ENCODE measurements around the gene SELENOO. TPM values are rescaled to one million over a fixed set of nuclear protein-coding genes. Genes with fewer than 3 reads are reported as not detected.

The SELENOO gene
- total RNA-seq, 1 experiment from 2014 or later: 34.3 TPM

DNA sequence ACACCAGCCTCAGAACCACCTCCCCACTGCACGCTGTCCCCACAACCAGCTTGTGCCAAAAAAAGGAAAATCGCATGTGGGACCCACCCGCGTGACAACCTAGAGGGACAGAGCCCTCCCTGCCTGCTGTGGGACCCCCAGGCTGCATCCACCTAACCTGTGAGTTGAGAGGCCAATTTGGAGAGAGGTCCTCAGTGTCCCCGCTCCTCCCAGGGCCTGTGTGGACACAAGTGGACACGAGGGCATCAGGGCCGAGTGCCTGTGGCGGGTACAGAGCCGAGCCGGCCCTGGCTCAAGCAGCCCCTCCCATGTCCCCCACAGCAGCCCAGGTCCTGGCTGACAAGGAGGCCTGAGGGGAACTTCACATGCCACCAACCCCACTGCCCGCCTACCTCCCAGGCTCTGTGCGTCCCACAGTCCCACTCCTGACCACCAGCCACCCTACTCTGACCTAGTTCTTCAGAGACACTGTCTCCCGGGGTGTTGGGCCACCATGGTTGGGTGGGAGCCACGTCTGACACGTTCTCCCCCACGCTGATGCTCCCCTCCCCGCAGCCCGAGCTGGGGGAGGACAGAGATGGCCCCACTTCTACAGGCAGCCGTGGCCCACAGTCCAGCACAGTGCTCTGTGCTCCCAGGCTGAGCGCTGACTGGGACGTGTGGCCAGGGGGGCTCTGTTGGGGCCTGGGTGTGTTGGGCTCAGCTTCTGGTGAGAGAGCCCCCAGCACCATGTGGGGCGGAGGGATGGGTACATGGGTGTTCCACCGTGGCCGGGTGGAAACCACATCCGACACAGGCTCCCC lies 19.2 kb downstream of the SELENOO start:
- ChIA-PET CTCF (no interaction called here), POLR2A (no interaction called here)
- H3K27ac ChIP-seq (ENCODE audit: low read length): no peak overlapping the region
- no peaks in the 10 kb centered on the region for H3K27me3 ChIP-seq (ENCODE audit: control insufficient read depth, insufficient read depth, low read length)
- intact Hi-C loops (cut with micrococcal nuclease; ENCODE audit: unreplicated experiment) (no loop called here), in situ Hi-C loops (cut with HindIII; ENCODE audit: low pct_unique_long_range_greater_than_20kb, low sequenced_read_pairs) (no loop called here)
- DNase-seq (ENCODE audit: low read depth, low spot score): no peak
- no peak for TF ChIP-seq SIN3A (IDR thresholded peaks at IDR 0.05; ENCODE audit: borderline replicate concordance, insufficient read depth, low read depth, low read length)
- TF ChIP-seq POLR2AphosphoS5 (IDR thresholded peaks at IDR 0.05; ENCODE audit: low read depth, low read length): no peak
- no peak for TF ChIP-seq CTCF (IDR thresholded peaks at IDR 0.05)
- TF ChIP-seq TCF7L2 (IDR thresholded peaks at IDR 0.05; ENCODE audit: low read depth, low read length): no peak
- TF ChIP-seq REST (IDR thresholded peaks at IDR 0.05; ENCODE audit: insufficient read depth in 1 of 2, low read depth in 2 of 2, low read length in 1 of 2): no peak
- 0 out of 2 replicates have a peak, but pooled peaks cover 2% of the 10 kb centered on the region for H3K36me3 ChIP-seq (ENCODE audit: control insufficient read depth, insufficient read depth, low read length)
- BruUV-seq (replicated peaks): no TSS peak
- H3K4me1 ChIP-seq (ENCODE audit: control insufficient read depth, insufficient read depth, low read length): no peaks in the 10 kb centered on the region
- ATAC-seq: no peak
- H3K9me3 ChIP-seq (ENCODE audit: control insufficient read depth, insufficient read depth, low read depth, low read length): no peaks in the 10 kb centered on the region
- H3K4me3 ChIP-seq (ENCODE audit: low read depth in 2 of 2, low read length in 2 of 2): no peak overlapping the region

DNA sequence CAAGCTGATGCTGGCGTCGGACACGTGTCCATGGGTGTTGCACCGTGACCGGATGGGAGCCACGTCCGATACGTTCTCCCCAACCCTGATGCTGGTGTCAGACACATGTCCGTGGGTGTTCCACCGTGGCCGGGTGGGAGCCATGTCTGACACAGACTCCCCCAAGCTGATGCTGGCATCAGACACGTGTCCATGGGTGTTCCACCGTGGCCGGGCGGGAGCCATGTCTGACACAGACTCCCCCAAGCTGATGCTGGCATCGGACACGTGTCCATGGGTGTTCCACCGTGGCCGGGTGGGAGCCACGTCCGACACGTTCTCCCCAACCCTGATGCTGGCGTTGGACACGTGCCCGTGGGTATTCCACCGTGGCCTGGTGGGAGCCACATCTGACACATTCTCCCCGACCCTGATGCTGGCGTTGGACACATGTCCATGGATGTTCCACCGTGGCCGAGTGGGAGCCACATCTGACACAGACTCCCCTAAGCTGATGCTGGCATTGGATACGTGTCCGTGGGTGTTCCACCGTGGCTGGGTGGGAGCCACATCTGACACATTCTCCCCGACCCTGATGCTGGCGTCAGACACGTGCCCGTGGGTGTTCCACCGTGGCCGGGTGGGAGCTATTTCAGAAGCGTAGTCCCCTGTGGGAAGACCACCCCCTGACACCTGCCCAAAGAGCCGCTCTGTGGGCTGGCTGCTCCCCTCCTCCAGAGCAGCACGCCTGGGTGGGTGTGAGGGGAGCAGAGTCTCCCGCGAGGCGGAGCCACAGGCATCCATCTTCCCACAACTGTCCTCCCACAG lies 20.0 kb downstream of the SELENOO start:
- Histone ChIP-seq H3K4me1 (ENCODE audit: control insufficient read depth, insufficient read depth, low read length) (no peaks in the 10 kb centered on the region), H3K9me3 (ENCODE audit: control insufficient read depth, insufficient read depth, low read depth, low read length) (no peaks in the 10 kb centered on the region), H3K4me3 (ENCODE audit: low read depth in 2 of 2, low read length in 2 of 2) (no peak overlapping the region), H3K27ac (ENCODE audit: low read length) (no peak overlapping the region), H3K27me3 (ENCODE audit: control insufficient read depth, insufficient read depth, low read length) (no peaks in the 10 kb centered on the region), H3K36me3 (ENCODE audit: control insufficient read depth, insufficient read depth, low read length) (0 out of 2 replicates have a peak, but pooled peaks cover 2% of the 10 kb centered on the region)
- ChIA-PET CTCF (no interaction called here), POLR2A (no interaction called here)
- ATAC-seq: no peak
- intact Hi-C loops (cut with micrococcal nuclease; ENCODE audit: unreplicated experiment) (no loop called here), in situ Hi-C loops (cut with HindIII; ENCODE audit: low pct_unique_long_range_greater_than_20kb, low sequenced_read_pairs) (no loop called here)
- DNase-seq (ENCODE audit: low read depth, low spot score): no peak
- no peak for TF ChIP-seq CTCF (IDR thresholded peaks at IDR 0.05)
- no TSS peak for BruUV-seq (replicated peaks)
